ENCODE measurements around the gene CCDC175. TPM values are rescaled to one million over a fixed set of nuclear protein-coding genes. Genes with fewer than 3 reads are reported as not detected.

The CCDC175 gene
- total RNA-seq, 1 experiment from 2014 or later, result not detected

DNA sequence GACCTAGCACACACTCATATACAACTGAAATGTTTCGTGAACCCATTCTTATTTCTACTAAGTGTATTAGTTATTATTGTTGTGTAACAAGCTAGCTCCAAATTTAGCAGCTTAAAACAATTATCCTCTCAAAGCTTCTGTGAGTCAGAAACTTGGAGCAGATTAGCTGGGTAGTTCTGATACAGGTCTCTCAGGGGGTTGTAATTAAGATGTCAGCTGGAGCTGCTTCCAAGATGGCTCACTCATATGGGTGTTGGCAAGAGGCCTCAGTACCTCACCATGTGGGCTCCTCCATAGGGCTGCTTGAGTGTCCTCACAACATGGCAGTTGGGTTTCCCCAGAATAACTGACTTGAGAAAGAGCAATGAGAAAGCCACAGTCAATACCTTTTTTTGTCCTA lies 121.2 kb downstream of the CCDC175 start:
- H4K20me1 ChIP-seq (ENCODE audit: low read length), result no peaks in the 10 kb centered on the region
- DNase-seq, result no peak
- no peak overlapping the region for H2AFZ ChIP-seq (ENCODE audit: low read length)
- ATAC-seq, result no peak
- no peaks in the 10 kb centered on the region for H3K27me3 ChIP-seq (ENCODE audit: low read length)
- H3K9ac ChIP-seq (ENCODE audit: low read length), result no peak overlapping the region
- no peaks in the 10 kb centered on the region for H3F3A ChIP-seq (ENCODE audit: low read length, unreplicated experiment)
- H3K4me1 ChIP-seq (ENCODE audit: insufficient read depth, low read length), result peaks cover 10% of the 10 kb centered on the region
- H3K27ac ChIP-seq (ENCODE audit: low read length), result no peak overlapping the region
- intact Hi-C loops (cut with micrococcal nuclease), result no loop called here
- no peaks in the 10 kb centered on the region for H3K9me2 ChIP-seq (replicated peaks; ENCODE audit: low read length)
- no peaks in the 10 kb centered on the region for H3K9me3 ChIP-seq (ENCODE audit: low read length)
- 0 out of 2 replicates have a peak, but pooled peaks cover 15% of the 10 kb centered on the region for H3K36me3 ChIP-seq (ENCODE audit: low read depth, low read length)
- H3K4me3 ChIP-seq (ENCODE audit: low read length), result no peak overlapping the region
- ChIA-PET POLR2A (ENCODE audit: unreplicated experiment) (no interaction called here), CTCF (no interaction called here)
- BruUV-seq (replicated peaks), result no TSS peak
- no peak for TF ChIP-seq EZH2phosphoT487 (IDR thresholded peaks at IDR 0.05; ENCODE audit: borderline replicate concordance, low read length)
- TF ChIP-seq, protein P1, sequence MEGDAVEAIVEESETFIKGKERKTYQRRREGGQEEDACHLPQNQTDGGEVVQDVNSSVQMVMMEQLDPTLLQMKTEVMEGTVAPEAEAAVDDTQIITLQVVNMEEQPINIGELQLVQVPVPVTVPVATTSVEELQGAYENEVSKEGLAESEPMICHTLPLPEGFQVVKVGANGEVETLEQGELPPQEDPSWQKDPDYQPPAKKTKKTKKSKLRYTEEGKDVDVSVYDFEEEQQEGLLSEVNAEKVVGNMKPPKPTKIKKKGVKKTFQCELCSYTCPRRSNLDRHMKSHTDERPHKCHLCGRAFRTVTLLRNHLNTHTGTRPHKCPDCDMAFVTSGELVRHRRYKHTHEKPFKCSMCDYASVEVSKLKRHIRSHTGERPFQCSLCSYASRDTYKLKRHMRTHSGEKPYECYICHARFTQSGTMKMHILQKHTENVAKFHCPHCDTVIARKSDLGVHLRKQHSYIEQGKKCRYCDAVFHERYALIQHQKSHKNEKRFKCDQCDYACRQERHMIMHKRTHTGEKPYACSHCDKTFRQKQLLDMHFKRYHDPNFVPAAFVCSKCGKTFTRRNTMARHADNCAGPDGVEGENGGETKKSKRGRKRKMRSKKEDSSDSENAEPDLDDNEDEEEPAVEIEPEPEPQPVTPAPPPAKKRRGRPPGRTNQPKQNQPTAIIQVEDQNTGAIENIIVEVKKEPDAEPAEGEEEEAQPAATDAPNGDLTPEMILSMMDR (conservative IDR thresholded peaks at IDR 0.05; ENCODE audit: low read depth, low read length), result no peak
- no peak for TF ChIP-seq EZH2 (IDR thresholded peaks at IDR 0.05; ENCODE audit: low read length, unreplicated experiment)
- H3K79me2 ChIP-seq (ENCODE audit: low read length), result no peaks in the 10 kb centered on the region
- H3K4me2 ChIP-seq (ENCODE audit: low read length), result no peak overlapping the region

Other genes starting within 250 kb of the CCDC175 start
- 6.7 and 10.3 TPM in 2 replicates for gene GPR135, start 111.4 kb downstream of the CCDC175 start, total RNA-seq (2014; rRNA removed)
- 108 and 117 TPM in 2 replicates for gene L3HYPDH, start 92.4 kb downstream of the CCDC175 start, total RNA-seq (2014; rRNA removed)
- 130 and 147 TPM in 2 replicates for gene JKAMP, start 92.3 kb downstream of the CCDC175 start, total RNA-seq (2014; rRNA removed)

Measured in PC-3 (cell line).